Measurements from ENCODE around the gene AKAP8. TPM values are rescaled to one million over a fixed set of nuclear protein-coding genes. Genes with fewer than 3 reads are reported as not detected.
A peak's percentile ranks its signal among the peaks of the same experiment; 100 is the strongest.

AKAP8 gene
- total and polyA plus RNA-seq, 8 donors = 9.5 to 38.7 (median 21.4) TPM

GRCh38 chr19:15402411-15403150 is 23.0 kb upstream of the AKAP8 start:
- no peaks in the 10 kb centered on the region for H3K27me3 ChIP-seq
- no peak overlapping the region for H3K4me3 ChIP-seq
- H3K9me3 ChIP-seq = no peaks in the 10 kb centered on the region
- peak overlapping the region in 4 of 5 donors; percentile 56 to 82 (median 64) for H3K27ac ChIP-seq
- no peak for TF ChIP-seq EP300 (IDR thresholded peaks at IDR 0.05)
- TF ChIP-seq POLR2AphosphoS5 (IDR thresholded peaks at IDR 0.05) = no peak
- TF ChIP-seq POLR2A (IDR thresholded peaks at IDR 0.05) = no peak
- TF ChIP-seq CTCF (IDR thresholded peaks at IDR 0.05) = no peak
- peaks cover 20 to 77% (median 54%) of the 10 kb centered on the region in 4 donors for H3K4me1 ChIP-seq
- no peak for DNase-seq
- WGBS, 5 donors = 72 to 87% (median 85%) methylated on average over 15 of the region's 15 CpGs
- intact Hi-C loops (cut with DNase I; ENCODE audit: low total_unique reads) = no loop called here
- H3K36me3 ChIP-seq = peaks cover 50 to 73% (median 70%) of the 10 kb centered on the region in 4 donors

GRCh38 chr19:15401397-15401710 is 21.8 kb upstream of the AKAP8 start:
- intact Hi-C loops (cut with DNase I; ENCODE audit: low total_unique reads) = no loop called here
- 93 to 98% (median 95%) methylated on average over 14 to 17 of the region's 17 CpGs for WGBS, 5 donors
- H3K27ac ChIP-seq = peak overlapping the region in 1 of 5 donors; percentile 82

GRCh38 chr19:15400521-15401396 is 21.2 kb upstream of the AKAP8 start:
- intact Hi-C loops (cut with DNase I; ENCODE audit: low total_unique reads) = no loop called here
- no peak for DNase-seq
- no peaks in the 10 kb centered on the region for H3K27me3 ChIP-seq
- no peak for TF ChIP-seq POLR2AphosphoS5 (IDR thresholded peaks at IDR 0.05)
- no peak for TF ChIP-seq POLR2A (IDR thresholded peaks at IDR 0.05)
- TF ChIP-seq CTCF (IDR thresholded peaks at IDR 0.05) = no peak
- no peak for TF ChIP-seq EP300 (IDR thresholded peaks at IDR 0.05)
- H3K4me1 ChIP-seq = peaks cover 15 to 59% (median 41%) of the 10 kb centered on the region in 4 donors
- H3K36me3 ChIP-seq = peaks cover 67 to 87% (median 84%) of the 10 kb centered on the region in 4 donors
- peak overlapping the region in 2 of 5 donors; percentile 8 to 82 for H3K27ac ChIP-seq
- H3K4me3 ChIP-seq = no peak overlapping the region
- no peaks in the 10 kb centered on the region for H3K9me3 ChIP-seq
- WGBS, 5 donors = 84 to 93% (median 88%) methylated on average over 17 to 29 of the region's 29 CpGs

More at GRCh38 chr19:15401397-15401710, 21.8 kb upstream of the AKAP8 start:
- Histone ChIP-seq H3K4me1 (peaks cover 15 to 65% (median 43%) of the 10 kb centered on the region in 4 donors), H3K9me3 (no peaks in the 10 kb centered on the region), H3K36me3 (peaks cover 62 to 84% (median 80%) of the 10 kb centered on the region in 4 donors), H3K4me3 (no peak overlapping the region), H3K27me3 (no peaks in the 10 kb centered on the region)
- TF ChIP-seq CTCF (IDR thresholded peaks at IDR 0.05) = no peak
- TF ChIP-seq POLR2AphosphoS5 (IDR thresholded peaks at IDR 0.05) = no peak
- TF ChIP-seq EP300 (IDR thresholded peaks at IDR 0.05) = no peak
- no peak for TF ChIP-seq POLR2A (IDR thresholded peaks at IDR 0.05)
- DNase-seq = no peak

GRCh38 chr19:15399635-15400034 is 20.0 kb upstream of the AKAP8 start:
- peaks cover 5 to 47% (median 31%) of the 10 kb centered on the region in 4 donors for H3K4me1 ChIP-seq
- no peak overlapping the region for H3K4me3 ChIP-seq
- intact Hi-C loops (cut with DNase I; ENCODE audit: low total_unique reads) = no loop called here
- 92 to 97% (median 96%) methylated on average over 13 to 14 of the region's 14 CpGs for WGBS, 5 donors
- no peak for DNase-seq
- H3K9me3 ChIP-seq = no peaks in the 10 kb centered on the region
- H3K27me3 ChIP-seq = no peaks in the 10 kb centered on the region
- TF ChIP-seq POLR2A (IDR thresholded peaks at IDR 0.05) = no peak
- no peak for TF ChIP-seq POLR2AphosphoS5 (IDR thresholded peaks at IDR 0.05)
- TF ChIP-seq CTCF (IDR thresholded peaks at IDR 0.05) = no peak
- TF ChIP-seq EP300 (IDR thresholded peaks at IDR 0.05) = no peak
- H3K27ac ChIP-seq = no peak overlapping the region
- H3K36me3 ChIP-seq = peaks cover 75 to 95% (median 91%) of the 10 kb centered on the region in 4 donors
